ENCODE measurements around the gene PDPK1.
"Not testable (repeated sequence)": the region's sequence is repeated elsewhere in the genome, so short reads cannot be mapped to it uniquely, and the experiment has no call there.

DNA sequence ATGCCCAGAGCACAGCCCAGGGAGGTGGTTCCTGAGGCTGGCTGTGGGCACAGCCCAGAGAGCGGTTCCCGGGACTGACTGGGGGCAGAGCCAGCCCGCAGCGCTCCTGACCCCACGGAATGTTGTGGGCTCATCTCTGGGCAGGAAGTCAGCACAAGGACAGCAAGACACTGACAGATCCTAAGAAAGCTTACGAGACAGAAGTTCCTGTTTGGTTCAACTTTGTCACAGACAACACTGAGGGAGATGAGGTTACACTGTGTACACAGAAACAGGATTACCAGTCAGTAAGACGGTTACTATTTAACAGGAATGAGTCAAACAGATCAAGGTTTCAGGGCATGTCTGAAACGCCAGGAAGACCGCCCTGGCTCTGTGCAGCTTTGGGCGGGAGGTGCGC is 93.4 kb downstream of the PDPK1 start:
- TF ChIP-seq, protein P1, sequence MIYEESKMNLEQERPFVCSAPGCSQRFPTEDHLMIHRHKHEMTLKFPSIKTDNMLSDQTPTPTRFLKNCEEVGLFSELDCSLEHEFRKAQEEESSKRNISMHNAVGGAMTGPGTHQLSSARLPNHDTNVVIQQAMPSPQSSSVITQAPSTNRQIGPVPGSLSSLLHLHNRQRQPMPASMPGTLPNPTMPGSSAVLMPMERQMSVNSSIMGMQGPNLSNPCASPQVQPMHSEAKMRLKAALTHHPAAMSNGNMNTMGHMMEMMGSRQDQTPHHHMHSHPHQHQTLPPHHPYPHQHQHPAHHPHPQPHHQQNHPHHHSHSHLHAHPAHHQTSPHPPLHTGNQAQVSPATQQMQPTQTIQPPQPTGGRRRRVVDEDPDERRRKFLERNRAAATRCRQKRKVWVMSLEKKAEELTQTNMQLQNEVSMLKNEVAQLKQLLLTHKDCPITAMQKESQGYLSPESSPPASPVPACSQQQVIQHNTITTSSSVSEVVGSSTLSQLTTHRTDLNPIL (CRISPR knock-in tag; IDR thresholded peaks at IDR 0.05; ENCODE audit: low read depth), result not testable (repeated sequence)
- not testable (repeated sequence) for TF ChIP-seq RARB (CRISPR knock-in tag; IDR thresholded peaks at IDR 0.05); ZNF565 (CRISPR knock-in tag; conservative IDR thresholded peaks at IDR 0.05; ENCODE audit: low read depth); BACH2 (CRISPR knock-in tag; IDR thresholded peaks at IDR 0.05; ENCODE audit: borderline replicate concordance)
